ENCODE measurements around the gene WNT6.
"Not testable (repeated sequence)": the region's sequence is repeated elsewhere in the genome, so short reads cannot be mapped to it uniquely, and the experiment has no call there.

The WNT6 gene

DNA sequence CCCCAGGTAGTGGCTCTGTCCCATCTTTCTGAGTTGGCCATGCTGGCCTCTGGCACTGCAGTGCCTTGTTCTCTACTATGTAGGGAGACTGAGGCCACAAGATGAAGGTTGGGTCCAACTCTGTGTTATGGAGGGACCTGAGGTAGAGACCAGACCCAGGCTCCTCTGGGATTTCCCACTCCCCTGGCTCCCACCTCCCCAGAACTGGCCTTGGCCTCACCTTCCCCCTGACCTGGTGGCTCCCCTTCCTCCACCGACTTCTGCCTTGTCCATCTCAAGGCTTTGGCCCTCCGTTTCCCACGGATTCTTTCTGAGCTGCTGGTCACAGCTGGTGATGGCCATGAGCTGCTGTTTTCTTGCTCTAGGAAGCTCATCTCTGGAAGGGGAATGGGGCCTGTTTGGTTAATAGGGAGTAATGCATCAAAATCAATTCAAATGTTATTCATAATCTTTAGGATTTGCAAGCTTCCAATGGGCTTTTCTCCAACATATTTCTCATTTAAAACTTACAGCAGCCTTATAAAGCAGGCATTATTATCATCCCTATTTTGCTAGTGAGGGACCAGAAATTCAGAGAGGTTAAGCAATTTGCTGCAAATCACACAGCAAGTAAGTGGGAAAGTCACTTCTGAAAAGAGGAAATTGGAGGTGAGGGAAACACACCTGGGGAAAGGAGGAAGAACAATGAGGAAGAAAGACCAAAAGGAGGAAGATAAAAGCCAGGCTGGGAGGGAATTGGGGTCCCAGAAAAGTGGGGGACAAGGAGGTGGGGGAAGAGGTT lies 28.9 kb upstream of the WNT6 start:
- DNase-seq: no peak

GRCh38 chr2:218831378-218831990 lies 28.1 kb upstream of the WNT6 start, which contains the start of gene PRKAG3:
Gene PRKAG3, minus strand, starts transcription at chr2:218831803.
- DNase-seq: no peak

DNA sequence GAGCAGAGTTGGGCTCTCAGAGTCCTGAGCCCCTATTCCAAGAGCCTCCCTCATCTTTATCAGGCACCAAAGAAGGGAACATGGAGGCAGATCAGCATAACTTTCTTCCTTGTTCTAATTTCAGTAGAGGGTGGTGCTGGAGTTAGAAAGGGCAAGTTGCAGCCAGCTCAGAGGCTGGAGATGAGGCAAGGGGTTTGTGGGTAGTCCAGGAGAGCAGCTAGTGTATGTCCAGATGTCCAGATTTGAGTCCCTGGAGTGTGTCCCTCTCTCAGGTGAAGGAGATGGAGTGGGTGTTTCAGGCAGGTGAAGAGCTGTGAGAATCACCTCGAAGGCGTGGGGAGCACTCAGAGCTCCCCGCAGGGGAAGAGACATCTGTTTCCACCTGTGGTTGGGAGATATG lies 27.5 kb upstream of the WNT6 start:
- DNase-seq: no peak

DNA sequence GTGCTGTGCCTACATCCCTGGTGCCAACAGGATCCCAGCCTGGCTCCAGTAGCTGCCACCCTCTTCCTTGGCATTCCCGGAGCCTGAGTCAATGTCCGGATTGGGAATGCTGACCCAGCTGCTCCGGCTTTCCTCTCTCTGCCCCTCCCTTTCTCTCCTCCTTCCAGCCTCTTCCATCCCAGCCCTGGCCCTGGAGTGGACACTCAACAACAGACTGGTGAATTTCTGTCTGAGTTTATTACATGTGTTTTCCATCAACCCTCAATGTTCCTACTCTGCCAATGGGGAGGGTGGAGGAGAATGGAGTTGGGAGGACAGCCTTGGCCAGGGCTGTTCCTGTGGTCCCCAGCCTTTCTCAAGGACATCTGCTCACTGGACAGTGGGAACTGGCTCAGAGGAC lies 27.1 kb upstream of the WNT6 start:
- no peak for DNase-seq

DNA sequence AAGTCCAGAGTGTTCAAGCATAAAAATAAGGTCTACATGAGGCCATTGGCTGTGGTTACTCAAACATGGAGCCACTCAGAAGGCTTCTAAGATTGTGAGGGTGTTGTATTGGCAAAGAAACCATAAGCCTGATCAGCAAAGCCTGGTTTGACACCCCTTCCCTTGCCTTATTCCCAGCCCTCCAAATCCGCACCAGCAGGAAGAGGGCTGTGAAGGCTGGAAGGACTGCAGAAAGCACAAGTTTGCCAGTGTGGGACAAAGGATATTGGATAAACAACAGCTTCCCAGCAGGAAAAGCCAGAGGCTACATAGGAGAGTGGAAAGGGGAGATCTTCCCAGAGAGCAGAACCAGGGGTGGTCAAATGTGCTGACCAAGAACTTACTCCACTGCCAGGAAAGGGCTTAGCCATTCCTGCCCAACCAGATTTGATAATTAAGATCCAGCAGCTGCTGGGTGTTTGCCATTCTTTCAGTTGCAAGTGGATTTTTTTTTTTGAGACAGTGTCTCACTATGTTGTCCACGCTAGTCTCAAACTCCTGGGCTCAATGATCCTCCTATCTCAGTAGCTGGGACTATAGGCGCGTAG lies 26.5 kb upstream of the WNT6 start:
- DNase-seq: no peak

DNA sequence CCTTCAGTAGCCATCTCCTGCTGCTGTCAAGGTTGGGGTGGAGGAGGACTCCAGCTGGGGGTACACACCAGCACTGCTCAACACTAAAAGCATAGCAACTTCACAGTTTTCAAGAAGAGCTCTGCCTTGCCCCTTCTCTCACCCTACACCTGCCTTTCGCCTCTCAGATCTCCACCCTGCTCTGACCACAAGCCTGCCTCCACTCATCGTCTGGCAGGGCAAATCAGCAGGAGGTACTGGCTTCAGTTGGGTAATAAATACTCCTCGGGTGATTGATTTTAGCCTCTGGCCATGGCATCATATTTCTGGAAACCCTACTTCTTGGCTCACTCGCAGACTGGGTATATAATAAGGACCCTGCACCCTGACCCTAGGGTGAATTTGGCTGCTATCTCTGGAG lies 24.9 kb upstream of the WNT6 start:
- no peak for DNase-seq

GRCh38 chr2:218837495-218837894 lies 22.1 kb upstream of the WNT6 start:
- DNase-seq: no peak

GRCh38 chr2:218839430-218839829 lies 20.2 kb upstream of the WNT6 start:
- DNase-seq: no peak

- no peak for DNase-seq
Observed at GRCh38 chr2:218839888-218840287, 19.7 kb upstream of the WNT6 start.

DNA sequence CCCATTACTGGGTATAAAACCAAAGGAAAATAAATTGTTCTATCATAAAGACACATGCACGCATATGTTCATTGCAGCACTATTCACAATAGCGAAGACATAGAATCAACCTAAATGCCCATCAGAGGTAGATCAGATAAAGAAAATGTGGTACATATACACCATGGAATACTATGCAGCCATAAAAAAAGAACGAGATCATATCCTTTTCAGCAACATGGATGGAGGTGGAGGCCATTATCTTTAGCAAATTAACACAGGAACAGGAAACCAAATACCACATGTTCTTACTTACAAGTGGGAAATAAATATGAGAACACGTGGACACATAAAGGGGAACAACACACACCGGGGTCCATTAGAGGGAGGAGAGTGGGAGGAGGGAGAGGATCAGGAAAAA lies 15.3 kb upstream of the WNT6 start:
- DNase-seq: not testable (repeated sequence)

- not testable (repeated sequence) for DNase-seq
Observed at GRCh38 chr2:218846963-218847362, 12.6 kb upstream of the WNT6 start.

- DNase-seq: no peak
Observed at GRCh38 chr2:218849721-218850120, 9.9 kb upstream of the WNT6 start.

DNA sequence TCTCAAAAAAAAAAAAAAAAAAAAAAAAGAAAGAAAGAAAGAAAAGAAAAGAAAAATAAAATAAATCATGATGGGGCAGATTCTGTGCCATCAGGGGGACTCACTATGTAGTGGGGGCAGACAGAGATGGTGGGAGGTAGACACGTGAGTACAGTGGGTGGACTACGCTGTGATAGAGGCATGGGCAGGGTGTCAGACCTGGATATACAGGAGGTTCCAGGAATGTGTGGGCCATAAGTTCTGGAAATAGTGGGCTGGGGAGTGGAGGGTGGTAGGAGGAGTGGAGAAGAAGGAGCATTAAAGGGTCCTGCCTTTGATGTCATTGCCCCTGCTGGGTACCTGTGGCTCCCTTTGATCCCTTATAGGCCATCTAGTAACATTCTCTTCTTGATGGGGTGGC lies 8.8 kb upstream of the WNT6 start:
- no peak for DNase-seq

DNA sequence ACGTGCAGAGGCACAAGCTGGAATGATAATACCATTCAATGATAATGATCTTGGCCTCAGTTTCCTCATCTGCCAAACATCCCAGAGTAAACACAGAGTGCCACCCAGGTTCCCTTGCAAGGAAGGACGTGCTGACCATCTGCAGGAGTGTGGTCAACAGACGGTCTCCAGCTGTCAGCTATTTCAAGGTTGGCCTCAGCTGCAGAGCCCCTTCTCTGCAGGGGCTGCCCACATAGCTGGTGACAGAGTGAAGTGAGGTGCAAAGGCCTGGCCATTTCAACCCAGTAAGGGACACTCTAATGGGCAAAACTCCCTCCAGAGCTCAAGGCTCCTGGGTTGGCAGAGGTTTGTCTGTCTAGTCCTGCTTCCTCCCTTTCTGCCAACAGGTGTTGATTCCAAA lies 8.3 kb upstream of the WNT6 start:
- DNase-seq: no peak

DNA sequence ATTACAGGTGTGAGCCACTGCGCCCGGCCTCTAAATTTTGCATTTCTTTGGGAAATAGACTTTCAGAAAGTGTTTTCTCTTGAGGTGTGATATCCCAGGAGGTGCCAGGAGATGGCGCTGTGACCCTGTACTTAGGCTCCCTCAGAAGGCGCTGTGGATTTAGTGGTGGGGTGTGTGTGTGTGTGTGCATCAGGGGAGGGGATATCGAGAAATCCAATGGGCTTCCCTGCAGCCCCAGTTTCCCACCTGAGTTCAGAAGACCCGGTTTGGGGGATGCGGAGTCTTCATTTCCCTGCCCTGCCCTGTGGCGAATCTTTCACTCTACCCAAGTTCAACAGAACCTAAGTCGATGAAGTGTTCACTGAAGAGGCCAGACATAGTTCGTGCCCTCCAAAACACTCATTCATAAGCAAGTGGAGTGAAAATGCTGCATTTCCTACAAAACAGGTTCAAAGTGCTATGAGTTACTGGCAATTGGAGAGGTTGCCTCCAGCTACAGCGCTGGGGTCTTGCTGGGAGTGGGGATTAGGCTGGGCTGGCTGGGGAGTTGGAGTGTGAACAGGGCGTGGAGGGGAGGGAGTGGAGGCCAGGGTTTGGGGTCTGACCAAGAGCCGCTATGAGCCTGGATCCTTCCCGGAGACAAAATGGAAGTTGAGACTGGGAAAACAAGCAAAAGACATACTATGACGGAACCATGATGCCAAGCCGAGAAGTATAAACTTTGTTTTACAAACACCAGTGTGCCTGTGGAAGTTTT lies 6.5 kb upstream of the WNT6 start:
- DNase-seq: peak; percentile 57

GRCh38 chr2:218853766-218854165 lies 5.8 kb upstream of the WNT6 start:
- no peak for DNase-seq

DNA sequence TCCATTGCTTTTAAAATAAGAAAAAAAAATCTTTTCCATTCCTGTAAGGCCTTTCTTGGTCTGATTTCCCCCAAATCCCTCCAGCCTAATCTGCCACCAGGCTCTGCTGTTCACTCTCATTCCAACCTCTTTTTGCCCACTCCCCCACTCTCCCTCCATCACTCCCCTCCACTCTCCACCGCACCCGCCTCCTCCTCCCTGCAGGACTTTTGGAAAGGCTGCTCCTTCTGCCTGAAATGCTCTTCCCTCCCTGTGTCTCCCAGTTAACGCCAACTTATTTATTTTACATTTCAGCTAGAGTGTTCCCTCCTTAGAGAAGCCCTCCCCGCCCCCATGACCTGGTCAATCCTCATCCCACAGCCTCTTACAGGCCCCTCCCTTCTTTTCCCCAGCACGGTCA lies 4.7 kb upstream of the WNT6 start:
- no peak for DNase-seq

GRCh38 chr2:218855305-218856166 lies 4.1 kb upstream of the WNT6 start:
- DNase-seq: no peak

- DNase-seq: no peak
Observed at GRCh38 chr2:218856167-218856895, 3.3 kb upstream of the WNT6 start.

GRCh38 chr2:218856896-218857243 lies 2.7 kb upstream of the WNT6 start:
- no peak for DNase-seq

DNA sequence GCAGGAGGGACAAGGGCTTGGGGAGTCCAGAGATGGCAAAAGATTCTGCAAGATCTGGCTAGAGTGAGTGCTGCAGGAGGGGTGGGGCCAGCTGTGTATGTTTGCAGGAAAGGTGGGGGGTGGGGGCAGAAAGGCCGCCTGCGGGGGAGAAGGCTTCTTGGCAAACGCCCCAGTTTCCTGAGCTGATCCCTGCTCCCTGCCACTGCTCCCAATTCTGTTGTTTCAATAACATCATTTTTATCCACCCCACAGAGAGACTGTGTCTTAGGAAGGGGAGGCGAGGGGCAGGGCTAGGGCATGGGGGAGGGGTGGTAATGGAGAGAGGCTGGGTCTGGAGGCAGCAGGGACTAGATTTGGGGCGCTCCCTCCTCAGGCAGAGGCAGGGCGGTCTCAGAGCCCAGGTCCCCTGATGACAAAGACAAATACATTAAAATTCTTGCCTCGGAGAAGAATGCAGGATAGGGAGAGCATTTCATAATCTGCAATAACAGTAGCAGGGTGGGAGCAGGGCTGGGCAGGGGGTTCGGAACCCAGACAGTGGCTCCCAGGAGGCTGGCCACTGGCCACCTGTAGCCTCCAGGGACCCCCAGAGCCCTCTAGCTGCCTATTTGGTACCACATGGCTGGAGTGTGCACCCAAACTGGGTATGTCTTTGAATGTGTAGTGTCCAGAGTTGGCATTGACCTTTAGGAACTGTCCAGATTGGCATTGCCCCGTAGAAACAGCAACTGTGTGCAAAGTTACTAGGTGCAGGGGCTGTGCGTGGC lies 2.1 kb upstream of the WNT6 start:
- no peak for DNase-seq

All from right kidney (tissue), 1 donor.